DOHH2 (cell line): ENCODE data around the gene ZFAND3.

ENCODE experiments used
- H3F3A ChIP-seq: fragments of 200-600 bp; sonication (generic), shearing (Covaris generic); 2 replicates; pipeline ENCODE4 v1.6.0; 2016; ENCODE audit warnings: antibody characterized with exemption, mild to moderate bottlenecking; ENCODE audit not compliant: control insufficient read depth, insufficient read depth
- H3K27ac ChIP-seq: fragments of 200-600 bp; sonication (generic); 2 replicates; pipeline ENCODE4 v1.5.1; 2014; ENCODE audit warnings: low read depth, mild to moderate bottlenecking, low read length, moderate library complexity
- H3K27me3 ChIP-seq: fragments of 200-600 bp; sonication (generic); 2 replicates; pipeline ENCODE4 v1.6.1; 2014; ENCODE audit warnings: mild to moderate bottlenecking, low read length, mixed read lengths; ENCODE audit not compliant: control insufficient read depth
- H3K36me3 ChIP-seq: fragments of 200-600 bp; sonication (generic); 2 replicates; pipeline ENCODE4 v1.6.1; 2014; ENCODE audit warnings: mild to moderate bottlenecking, low read length, moderate library complexity, mixed read lengths; ENCODE audit not compliant: control insufficient read depth
- H3K4me1 ChIP-seq: fragments of 200-600 bp; sonication (generic); 2 replicates; pipeline ENCODE4 v1.6.1; 2014; ENCODE audit warnings: mild to moderate bottlenecking, low read length, mixed read lengths; ENCODE audit not compliant: control insufficient read depth
- H3K4me2 ChIP-seq: fragments of 200-600 bp; sonication (generic); 2 replicates; pipeline ENCODE4 v1.6.0; 2014; ENCODE audit warnings: mild to moderate bottlenecking, low read length, moderate library complexity
- H3K4me3 ChIP-seq: fragments of 200-600 bp; sonication (generic); 2 replicates; pipeline ENCODE4 v1.5.1; 2014; ENCODE audit warnings: mild to moderate bottlenecking, low read length, mixed read lengths
- H3K79me2 ChIP-seq: fragments of 200-600 bp; sonication (generic); 2 replicates; pipeline ENCODE4 v1.6.1; 2014; ENCODE audit warnings: mild to moderate bottlenecking, low read length, mixed read lengths; ENCODE audit not compliant: control insufficient read depth
- H3K9me2 ChIP-seq: fragments of 200-600 bp; sonication (generic); replicated peaks from 2 replicates; pipeline ENCODE4 v1.6.1; 2014; ENCODE audit warnings: mild to moderate bottlenecking, low read length, mixed read lengths; ENCODE audit not compliant: control insufficient read depth
- H3K9me3 ChIP-seq: fragments of 200-600 bp; sonication (generic); 2 replicates; pipeline ENCODE4 v1.6.1; 2014; ENCODE audit warnings: antibody characterized with exemption, low read length, mixed read lengths; ENCODE audit not compliant: control insufficient read depth, insufficient read depth
- H4K20me1 ChIP-seq: fragments of 200-600 bp; sonication (generic); 2 replicates; pipeline ENCODE4 v1.6.0; 2014; ENCODE audit warnings: low read depth, mild to moderate bottlenecking, antibody characterized with exemption, low read length, moderate library complexity; ENCODE audit not compliant: control insufficient read depth, insufficient read depth
- EZH2phosphoT487 ChIP-seq: fragments of 200-600 bp; sonication (generic); IDR thresholded peaks from 2 replicates; pipeline ENCODE4 v1.6.1; 2017; ENCODE audit warnings: borderline replicate concordance, mild to moderate bottlenecking, antibody characterized with exemption, low read length, moderate library complexity, mixed read lengths
- TF ChIP-seq, protein P1 (sequence below): fragments of 200-600 bp; sonication (generic); IDR thresholded peaks from one replicate; pipeline ENCODE4 v1.5.1; 2014; ENCODE audit warnings: antibody characterized with exemption, mild to moderate bottlenecking, low read depth, low read length; ENCODE audit not compliant: poor library complexity, severe bottlenecking

ZFAND3 gene

DNA sequence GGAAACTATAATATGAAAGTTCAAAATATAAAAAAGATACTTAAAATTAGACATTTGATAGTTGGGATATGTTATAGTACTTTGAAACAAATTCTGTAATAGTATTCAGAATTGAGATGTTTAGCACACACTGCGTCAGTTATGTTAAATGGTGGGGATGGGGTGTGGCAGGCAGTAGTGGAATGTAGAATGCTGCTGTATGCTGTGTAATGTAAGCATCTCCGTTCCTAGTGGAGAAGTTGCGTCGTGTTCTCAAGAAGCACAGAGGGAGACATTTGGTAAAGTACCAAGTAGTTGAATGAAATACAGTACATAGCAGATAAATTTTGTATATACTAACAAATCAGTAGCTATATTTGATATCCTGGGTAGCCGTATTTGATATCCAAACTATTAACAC, 192.4 kb downstream of the ZFAND3 start:
- Histone ChIP-seq H3K36me3 (no peaks in the 10 kb centered on the region), H3K4me2 (peak overlapping the region; percentile 37; the same call in 1 of the 2 replicates), H3K4me1 (peaks cover 16% of the 10 kb centered on the region), H3F3A (no peaks in the 10 kb centered on the region), H4K20me1 (no peaks in the 10 kb centered on the region), H3K27ac (no peak overlapping the region), H3K4me3 (no peak overlapping the region), H3K9me2 (no peaks in the 10 kb centered on the region), H3K9me3 (no peaks in the 10 kb centered on the region), H3K79me2 (no peaks in the 10 kb centered on the region), H3K27me3 (no peaks in the 10 kb centered on the region)
- no peak for TF ChIP-seq EZH2phosphoT487
- TF ChIP-seq, protein P1, sequence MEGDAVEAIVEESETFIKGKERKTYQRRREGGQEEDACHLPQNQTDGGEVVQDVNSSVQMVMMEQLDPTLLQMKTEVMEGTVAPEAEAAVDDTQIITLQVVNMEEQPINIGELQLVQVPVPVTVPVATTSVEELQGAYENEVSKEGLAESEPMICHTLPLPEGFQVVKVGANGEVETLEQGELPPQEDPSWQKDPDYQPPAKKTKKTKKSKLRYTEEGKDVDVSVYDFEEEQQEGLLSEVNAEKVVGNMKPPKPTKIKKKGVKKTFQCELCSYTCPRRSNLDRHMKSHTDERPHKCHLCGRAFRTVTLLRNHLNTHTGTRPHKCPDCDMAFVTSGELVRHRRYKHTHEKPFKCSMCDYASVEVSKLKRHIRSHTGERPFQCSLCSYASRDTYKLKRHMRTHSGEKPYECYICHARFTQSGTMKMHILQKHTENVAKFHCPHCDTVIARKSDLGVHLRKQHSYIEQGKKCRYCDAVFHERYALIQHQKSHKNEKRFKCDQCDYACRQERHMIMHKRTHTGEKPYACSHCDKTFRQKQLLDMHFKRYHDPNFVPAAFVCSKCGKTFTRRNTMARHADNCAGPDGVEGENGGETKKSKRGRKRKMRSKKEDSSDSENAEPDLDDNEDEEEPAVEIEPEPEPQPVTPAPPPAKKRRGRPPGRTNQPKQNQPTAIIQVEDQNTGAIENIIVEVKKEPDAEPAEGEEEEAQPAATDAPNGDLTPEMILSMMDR, result no peak

DNA sequence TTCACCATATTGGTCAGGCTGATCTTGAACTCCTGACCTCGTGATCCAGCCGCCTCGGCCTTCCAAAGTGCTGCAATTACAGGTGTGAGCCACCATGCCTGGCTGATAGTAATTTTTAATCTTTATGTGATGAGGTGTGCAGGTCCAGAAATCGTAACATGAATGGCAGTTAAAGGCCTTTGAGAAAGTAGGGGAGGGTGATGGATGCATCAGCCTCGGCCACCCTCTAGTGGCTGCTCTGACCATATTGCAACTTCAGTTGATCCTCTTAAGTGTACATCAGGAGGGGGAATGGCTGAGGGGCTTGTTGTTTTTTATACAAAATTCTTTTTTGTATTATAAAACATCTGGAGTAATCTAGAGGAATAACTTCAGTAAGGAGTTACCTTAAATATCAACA, 193.0 kb downstream of the ZFAND3 start:
- H3K4me1 ChIP-seq, result peaks cover 20% of the 10 kb centered on the region
- H3K9me3 ChIP-seq, result no peaks in the 10 kb centered on the region
- no peak overlapping the region for H3K4me3 ChIP-seq
- TF ChIP-seq, protein P1, result peak; percentile 77
- TF ChIP-seq EZH2phosphoT487, result no peak
- H3F3A ChIP-seq, result no peaks in the 10 kb centered on the region
- peak overlapping the region; percentile 37 for H3K4me2 ChIP-seq
- no peak overlapping the region for H3K27ac ChIP-seq
- H3K79me2 ChIP-seq, result no peaks in the 10 kb centered on the region
- no peaks in the 10 kb centered on the region for H3K36me3 ChIP-seq
- no peaks in the 10 kb centered on the region for H3K9me2 ChIP-seq
- H3K27me3 ChIP-seq, result no peaks in the 10 kb centered on the region
- H4K20me1 ChIP-seq, result no peaks in the 10 kb centered on the region; the same call in 1 of the 2 replicates

DNA sequence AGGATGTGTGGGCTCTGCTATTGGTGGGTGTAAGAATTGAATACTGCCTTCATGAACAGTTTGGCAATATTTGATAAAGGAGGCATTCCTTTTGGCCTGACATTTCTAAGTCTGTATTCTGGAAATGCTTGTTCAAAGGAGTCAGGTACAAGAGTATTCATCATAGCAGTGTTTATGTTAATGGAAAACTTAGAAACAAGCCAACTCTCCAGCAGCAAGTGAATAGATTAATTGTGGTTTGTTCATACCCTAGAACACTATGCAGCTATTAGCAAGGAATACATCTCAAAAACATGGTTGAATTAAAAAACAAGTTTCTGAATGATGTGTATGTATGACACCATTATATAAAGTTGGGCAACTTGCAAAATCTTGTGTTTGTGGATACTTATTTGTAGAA, 195.8 kb downstream of the ZFAND3 start:
- no peak overlapping the region for H3K4me2 ChIP-seq
- H3K9me2 ChIP-seq, result no peaks in the 10 kb centered on the region
- no peaks in the 10 kb centered on the region for H3K27me3 ChIP-seq
- TF ChIP-seq, protein P1, result no peak
- TF ChIP-seq EZH2phosphoT487, result no peak
- no peaks in the 10 kb centered on the region for H3K9me3 ChIP-seq
- H3K4me3 ChIP-seq, result no peak overlapping the region
- no peaks in the 10 kb centered on the region for H3K79me2 ChIP-seq
- H3F3A ChIP-seq, result no peaks in the 10 kb centered on the region
- no peak overlapping the region for H3K27ac ChIP-seq
- no peaks in the 10 kb centered on the region; the same call in 1 of the 2 replicates for H4K20me1 ChIP-seq
- H3K36me3 ChIP-seq, result no peaks in the 10 kb centered on the region
- H3K4me1 ChIP-seq, result peaks cover 20% of the 10 kb centered on the region
